Neural cell (in vitro differentiated cells): ENCODE data around the gene PARP3. TPM values are rescaled to one million over a fixed set of nuclear protein-coding genes. Genes with fewer than 3 reads are reported as not detected.

Source experiments
- H2AFZ ChIP-seq: fragments of 200-600, 300-800 bp; sonication (generic), shearing (Covaris generic); 2 replicates; pipeline ENCODE4 v1.6.0; 2014; ENCODE audit warnings: low read depth, mild to moderate bottlenecking, antibody characterized with exemption, low read length, moderate library complexity
- H3F3A ChIP-seq: fragments of 200-600 bp; shearing (Covaris generic); 2 replicates; pipeline ENCODE4 v1.6.1; 2016; ENCODE audit warnings: mild to moderate bottlenecking, moderate library complexity, mixed read lengths, antibody characterized with exemption, low read length; ENCODE audit not compliant: insufficient read depth, poor library complexity, severe bottlenecking
- H3K27ac ChIP-seq: fragments of 200-600, 300-800 bp; sonication (generic), shearing (Covaris generic); 2 replicates; pipeline ENCODE4 v1.5.1; 2014; ENCODE audit warnings: mild to moderate bottlenecking, low read length, moderate library complexity
- H3K27me3 ChIP-seq: fragments of 300-800, 200-600 bp; sonication (generic), shearing (Covaris generic); 2 replicates; pipeline ENCODE4 v1.6.0; 2014; ENCODE audit warnings: mild to moderate bottlenecking, low read depth, low read length, moderate library complexity; ENCODE audit not compliant: insufficient read depth
- H3K36me3 ChIP-seq: fragments of 300-800, 200-600 bp; sonication (generic), shearing (Covaris generic); 2 replicates; pipeline ENCODE4 v1.5.1; 2014; ENCODE audit warnings: mild to moderate bottlenecking, antibody characterized with exemption, low read length, moderate library complexity; ENCODE audit not compliant: insufficient read depth
- H3K4me2 ChIP-seq: fragments of 300-800, 200-600 bp; sonication (generic), shearing (Covaris generic); 2 replicates; pipeline ENCODE4 v1.6.0; 2014; ENCODE audit warnings: mild to moderate bottlenecking, low read length
- H3K4me3 ChIP-seq: fragments of 300-800, 200-600 bp; sonication (generic), shearing (Covaris generic); 2 replicates; pipeline ENCODE4 v1.5.1; 2014; ENCODE audit warnings: mild to moderate bottlenecking, low read length, moderate library complexity
- H3K79me2 ChIP-seq: fragments of 200-600 bp; shearing (Covaris generic); replicated peaks from 2 replicates; pipeline ENCODE4 v1.6.0; 2014; ENCODE audit warnings: mild to moderate bottlenecking, low read length, moderate library complexity; ENCODE audit not compliant: insufficient read depth
- H3K9ac ChIP-seq: fragments of 300-800, 200-600 bp; sonication (generic), shearing (Covaris generic); 2 replicates; pipeline ENCODE4 v1.6.1; 2016; ENCODE audit warnings: mild to moderate bottlenecking, low read length, mixed read lengths
- H3K9me2 ChIP-seq: fragments of 200-600 bp; shearing (Covaris generic); 2 replicates; pipeline ENCODE4 v1.6.1; 2016; ENCODE audit warnings: mild to moderate bottlenecking, low read length, mixed read lengths; ENCODE audit not compliant: insufficient read depth
- H3K9me3 ChIP-seq: fragments of 200-600, 300-800 bp; sonication (generic), shearing (Covaris generic); 2 replicates; pipeline ENCODE4 v1.6.1; 2016; ENCODE audit warnings: mild to moderate bottlenecking, mixed run types, low read length, moderate library complexity, mixed read lengths
- H4K20me1 ChIP-seq: fragments of 200-600 bp; shearing (Covaris generic); 2 replicates; pipeline ENCODE4 v1.6.1; 2016; ENCODE audit warnings: mild to moderate bottlenecking, mixed run types; ENCODE audit not compliant: insufficient read depth
- CTCF ChIP-seq: fragments of 450-650 bp; IDR thresholded peaks from 2 replicates; pipeline ENCODE4 v1.5.1; 2014; ENCODE audit warnings: antibody characterized with exemption, mild to moderate bottlenecking, moderate library complexity; ENCODE audit not compliant: poor library complexity, severe bottlenecking
- EP300 ChIP-seq: fragments of 450-650 bp; conservative IDR thresholded peaks from 2 replicates; pipeline ENCODE4 v1.6.1; 2014; ENCODE audit warnings: antibody characterized with exemption, mild to moderate bottlenecking, moderate library complexity; ENCODE audit not compliant: poor library complexity, severe bottlenecking
- EZH2 ChIP-seq: fragments of 200-600, 300-800 bp; shearing (Covaris generic), sonication (generic); IDR thresholded peaks from 2 replicates; pipeline ENCODE4 v1.6.1; 2014; ENCODE audit warnings: antibody characterized with exemption, low read length, borderline replicate concordance, mild to moderate bottlenecking; ENCODE audit not compliant: insufficient read depth, poor library complexity, severe bottlenecking
- MXI1 ChIP-seq: fragments of 450-650 bp; conservative IDR thresholded peaks from 2 replicates; pipeline ENCODE4 v1.6.1; 2014; ENCODE audit warnings: antibody characterized with exemption, mild to moderate bottlenecking; ENCODE audit not compliant: poor library complexity, severe bottlenecking
- POLR2AphosphoS5 ChIP-seq: IDR thresholded peaks from 2 replicates; pipeline ENCODE4 v1.6.1; 2012
- RAD21 ChIP-seq: fragments of 450-650 bp; conservative IDR thresholded peaks from 2 replicates; pipeline ENCODE4 v1.6.1; 2014; ENCODE audit warnings: antibody characterized with exemption, mild to moderate bottlenecking, moderate library complexity
- REST ChIP-seq: IDR thresholded peaks from 2 replicates; pipeline ENCODE4 v1.6.1; 2012; ENCODE audit warnings: borderline replicate concordance
- SMC3 ChIP-seq: fragments of 450-650 bp; conservative IDR thresholded peaks from 2 replicates; pipeline ENCODE4 v1.6.1; 2014; ENCODE audit warnings: antibody characterized with exemption, mild to moderate bottlenecking, moderate library complexity; ENCODE audit not compliant: poor library complexity
- TAF1 ChIP-seq: IDR thresholded peaks from 2 replicates; pipeline ENCODE4 v1.6.1; 2012; ENCODE audit warnings: low read depth
- polyA plus RNA-seq: library from polyadenylated mRNA; depleted of rRNA; stranded (reverse); fragments of >200 nt; gene quantifications from 2 replicates; pipeline ENCODE4 v1.2.3, GENCODE V29; 2014

The PARP3 gene
- polyA plus RNA-seq, 1 donor from 2014 or later, result 5.3 TPM

GRCh38 chr3:51894939-51895338 is 47.2 kb upstream of the PARP3 start:
- Histone ChIP-seq H3K9me2 (no peaks in the 10 kb centered on the region), H3K4me2 (no peak overlapping the region), H2AFZ (no peak overlapping the region), H4K20me1 (no peaks in the 10 kb centered on the region), H3K4me3 (no peak overlapping the region), H3K9ac (no peak overlapping the region), H3K27me3 (no peaks in the 10 kb centered on the region), H3K9me3 (no peaks in the 10 kb centered on the region), H3K79me2 (no peaks in the 10 kb centered on the region), H3K36me3 (no peaks in the 10 kb centered on the region), H3F3A (no peaks in the 10 kb centered on the region), H3K27ac (no peak overlapping the region)
- no peak for TF ChIP-seq MXI1
- no peak for TF ChIP-seq SMC3
- TF ChIP-seq EP300, result no peak
- TF ChIP-seq POLR2AphosphoS5, result no peak
- no peak for TF ChIP-seq EZH2
- TF ChIP-seq TAF1, result no peak
- no peak for TF ChIP-seq RAD21
- TF ChIP-seq CTCF, result no peak
- no peak for TF ChIP-seq REST

GRCh38 chr3:51896607-51897305 is 45.4 kb upstream of the PARP3 start:
- no peak overlapping the region for H3K9ac ChIP-seq
- no peaks in the 10 kb centered on the region for H3K9me3 ChIP-seq
- no peak overlapping the region for H2AFZ ChIP-seq
- no peaks in the 10 kb centered on the region for H3K79me2 ChIP-seq
- TF ChIP-seq EP300 (no peak), POLR2AphosphoS5 (no peak), CTCF (no peak), MXI1 (no peak), RAD21 (no peak), REST (no peak), EZH2 (no peak), SMC3 (no peak), TAF1 (no peak)
- H4K20me1 ChIP-seq, result no peaks in the 10 kb centered on the region
- no peaks in the 10 kb centered on the region for H3K9me2 ChIP-seq
- no peak overlapping the region for H3K4me2 ChIP-seq
- H3F3A ChIP-seq, result no peaks in the 10 kb centered on the region
- H3K36me3 ChIP-seq, result no peaks in the 10 kb centered on the region
- H3K27me3 ChIP-seq, result no peaks in the 10 kb centered on the region
- no peak overlapping the region for H3K4me3 ChIP-seq
- no peak overlapping the region for H3K27ac ChIP-seq
